Measurements from ENCODE around the gene ZMIZ2.

Gene ZMIZ2

DNA sequence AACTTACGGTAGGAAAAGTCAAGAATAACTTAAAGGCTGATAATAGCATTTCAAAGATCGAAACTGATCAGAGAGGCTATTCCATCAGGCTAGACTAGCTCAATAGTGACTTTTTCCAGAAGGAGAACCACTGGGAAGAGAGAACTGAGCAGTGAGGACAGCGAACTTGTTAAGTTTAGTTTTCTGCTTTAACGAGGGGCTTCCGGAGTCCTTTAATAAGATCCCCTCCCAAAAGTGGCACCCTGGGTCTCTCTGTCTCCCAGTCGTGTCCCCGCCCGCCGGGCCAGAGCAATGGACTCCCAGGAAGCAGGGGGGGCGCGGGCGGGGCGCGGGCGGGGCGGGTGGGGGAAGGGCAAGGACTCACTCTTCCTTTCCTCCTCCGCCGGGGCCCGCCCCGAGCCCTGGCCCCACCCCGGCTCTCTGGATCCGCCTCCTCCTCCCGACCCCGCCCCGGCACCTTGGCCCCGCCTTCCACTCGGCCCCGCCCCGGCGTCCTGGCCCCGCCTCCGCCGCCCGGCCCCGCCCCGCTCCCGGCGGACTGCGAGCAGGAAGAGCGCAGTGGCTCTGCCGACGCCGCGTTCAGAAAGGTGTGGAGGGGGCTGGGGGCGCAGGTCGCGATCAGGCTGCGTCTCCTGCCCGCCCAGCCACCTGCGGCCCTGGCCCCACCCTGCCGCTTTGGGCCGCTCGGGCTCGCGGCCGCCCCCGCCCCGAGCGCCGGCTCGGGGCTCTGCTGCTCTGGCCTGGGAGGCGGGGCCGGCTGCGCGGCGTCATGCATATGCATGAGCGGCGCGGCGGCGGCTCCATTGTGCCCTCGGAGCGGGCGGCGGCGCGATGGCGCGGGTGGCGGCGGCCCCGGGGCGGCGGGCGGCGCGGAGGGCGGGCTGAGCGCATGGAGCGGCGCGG, at the start of gene ZMIZ2:
Gene ZMIZ2, plus strand, starts transcription at position 803 of the 903 bp plus-strand sequence. CDS start 7,403 bp downstream, outside the sequence.
- peak within 1 kb of the TSS; percentile 92 for H3K4me3 ChIP-seq (ENCODE audit: low read depth, low read length)
- no peaks in the 10 kb centered on the region; the same call in 1 of the 2 replicates for H3K4me1 ChIP-seq (ENCODE audit: control insufficient read depth, insufficient read depth, low read length)
- peaks cover 0 to 15% of the 10 kb centered on the region in 2 experiments; a peak in 2 of 3 replicates for H3K36me3 ChIP-seq (ENCODE audit: control insufficient read depth in 2 of 2, insufficient read depth in 1 of 2, low read length in 2 of 2)
- H3K9me3 ChIP-seq (ENCODE audit: control insufficient read depth, insufficient read depth, low read depth, low read length), result no peaks in the 10 kb centered on the region
- CTCF ChIA-PET, result interaction anchor here (0.7 to 1.2 kb wide), 2 partner anchors 174 kb away, joined by 3 read pairs; no protein-coding TSS in a partner anchor
- POLR2A ChIA-PET, result interaction anchor here (0.5 to 2.6 kb wide), 6 partner anchors 30 to 174 kb away, joined by 3 to 12 read pairs (median 5); partner anchors contain the start of genes DDX56 and OGDH
- H3K27ac ChIP-seq (ENCODE audit: extremely low read depth, low read depth, low read length), result peak within 1 kb of the TSS; percentile 71
- peak; percentile 48 for TF ChIP-seq ZNF121 (tag by site-specific recombination; IDR thresholded peaks at IDR 0.05)
- TF ChIP-seq RBAK (tag by site-specific recombination; IDR thresholded peaks at IDR 0.05), result no peak
- TF ChIP-seq KLF10 (tag by site-specific recombination; IDR thresholded peaks at IDR 0.05), result peak; percentile 81
- TF ChIP-seq, protein P1, sequence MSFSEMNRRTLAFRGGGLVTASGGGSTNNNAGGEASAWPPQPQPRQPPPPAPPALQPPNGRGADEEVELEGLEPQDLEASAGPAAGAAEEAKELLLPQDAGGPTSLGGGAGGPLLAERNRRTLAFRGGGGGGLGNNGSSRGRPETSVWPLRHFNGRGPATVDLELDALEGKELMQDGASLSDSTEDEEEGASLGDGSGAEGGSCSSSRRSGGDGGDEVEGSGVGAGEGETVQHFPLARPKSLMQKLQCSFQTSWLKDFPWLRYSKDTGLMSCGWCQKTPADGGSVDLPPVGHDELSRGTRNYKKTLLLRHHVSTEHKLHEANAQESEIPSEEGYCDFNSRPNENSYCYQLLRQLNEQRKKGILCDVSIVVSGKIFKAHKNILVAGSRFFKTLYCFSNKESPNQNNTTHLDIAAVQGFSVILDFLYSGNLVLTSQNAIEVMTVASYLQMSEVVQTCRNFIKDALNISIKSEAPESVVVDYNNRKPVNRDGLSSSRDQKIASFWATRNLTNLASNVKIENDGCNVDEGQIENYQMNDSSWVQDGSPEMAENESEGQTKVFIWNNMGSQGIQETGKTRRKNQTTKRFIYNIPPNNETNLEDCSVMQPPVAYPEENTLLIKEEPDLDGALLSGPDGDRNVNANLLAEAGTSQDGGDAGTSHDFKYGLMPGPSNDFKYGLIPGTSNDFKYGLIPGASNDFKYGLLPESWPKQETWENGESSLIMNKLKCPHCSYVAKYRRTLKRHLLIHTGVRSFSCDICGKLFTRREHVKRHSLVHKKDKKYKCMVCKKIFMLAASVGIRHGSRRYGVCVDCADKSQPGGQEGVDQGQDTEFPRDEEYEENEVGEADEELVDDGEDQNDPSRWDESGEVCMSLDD (tag by site-specific recombination; IDR thresholded peaks at IDR 0.05), result no peak
- no peak for TF ChIP-seq ZNF112 (tag by site-specific recombination; IDR thresholded peaks at IDR 0.05)
- TF ChIP-seq, protein P2, sequence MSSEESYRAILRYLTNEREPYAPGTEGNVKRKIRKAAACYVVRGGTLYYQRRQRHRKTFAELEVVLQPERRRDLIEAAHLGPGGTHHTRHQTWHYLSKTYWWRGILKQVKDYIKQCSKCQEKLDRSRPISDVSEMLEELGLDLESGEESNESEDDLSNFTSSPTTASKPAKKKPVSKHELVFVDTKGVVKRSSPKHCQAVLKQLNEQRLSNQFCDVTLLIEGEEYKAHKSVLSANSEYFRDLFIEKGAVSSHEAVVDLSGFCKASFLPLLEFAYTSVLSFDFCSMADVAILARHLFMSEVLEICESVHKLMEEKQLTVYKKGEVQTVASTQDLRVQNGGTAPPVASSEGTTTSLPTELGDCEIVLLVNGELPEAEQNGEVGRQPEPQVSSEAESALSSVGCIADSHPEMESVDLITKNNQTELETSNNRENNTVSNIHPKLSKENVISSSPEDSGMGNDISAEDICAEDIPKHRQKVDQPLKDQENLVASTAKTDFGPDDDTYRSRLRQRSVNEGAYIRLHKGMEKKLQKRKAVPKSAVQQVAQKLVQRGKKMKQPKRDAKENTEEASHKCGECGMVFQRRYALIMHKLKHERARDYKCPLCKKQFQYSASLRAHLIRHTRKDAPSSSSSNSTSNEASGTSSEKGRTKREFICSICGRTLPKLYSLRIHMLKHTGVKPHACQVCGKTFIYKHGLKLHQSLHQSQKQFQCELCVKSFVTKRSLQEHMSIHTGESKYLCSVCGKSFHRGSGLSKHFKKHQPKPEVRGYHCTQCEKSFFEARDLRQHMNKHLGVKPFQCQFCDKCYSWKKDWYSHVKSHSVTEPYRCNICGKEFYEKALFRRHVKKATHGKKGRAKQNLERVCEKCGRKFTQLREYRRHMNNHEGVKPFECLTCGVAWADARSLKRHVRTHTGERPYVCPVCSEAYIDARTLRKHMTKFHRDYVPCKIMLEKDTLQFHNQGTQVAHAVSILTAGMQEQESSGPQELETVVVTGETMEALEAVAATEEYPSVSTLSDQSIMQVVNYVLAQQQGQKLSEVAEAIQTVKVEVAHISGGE (tag by site-specific recombination; conservative IDR thresholded peaks at IDR 0.05; ENCODE audit: low read depth), result no peak
- no peak for TF ChIP-seq ZNF324 (tag by site-specific recombination; IDR thresholded peaks at IDR 0.05)
- TF ChIP-seq ZBTB44 (tag by site-specific recombination; IDR thresholded peaks at IDR 0.05), result peak; percentile 49
- TF ChIP-seq ZNF2 (tag by site-specific recombination; IDR thresholded peaks at IDR 0.05), result 0 out of 2 replicates have a peak, but pooled peaks have one; percentile 8
- no peak for TF ChIP-seq ZNF843 (tag by site-specific recombination; IDR thresholded peaks at IDR 0.05)
- TF ChIP-seq ZNF521 (tag by site-specific recombination; IDR thresholded peaks at IDR 0.05), result no peak
- no peak for TF ChIP-seq ZNF558 (tag by site-specific recombination; IDR thresholded peaks at IDR 0.05)
- TF ChIP-seq ZNF548 (tag by site-specific recombination; IDR thresholded peaks at IDR 0.05), result no peak
- peak; percentile 28; the same call in 1 of the 2 replicates for TF ChIP-seq SP3 (tag by site-specific recombination; IDR thresholded peaks at IDR 0.05)
- peak; percentile 75 for TF ChIP-seq ZNF341 (tag by site-specific recombination; IDR thresholded peaks at IDR 0.05; ENCODE audit: low read depth)
- TF ChIP-seq ZNF624 (tag by site-specific recombination; IDR thresholded peaks at IDR 0.05), result no peak
- TF ChIP-seq ZNF211 (tag by site-specific recombination; IDR thresholded peaks at IDR 0.05; ENCODE audit: low read depth), result no peak
- TF ChIP-seq KLF7 (tag by site-specific recombination; IDR thresholded peaks at IDR 0.05; ENCODE audit: borderline replicate concordance), result no peak
- TF ChIP-seq ZNF335 (tag by site-specific recombination; conservative IDR thresholded peaks at IDR 0.05), result peak; percentile 55
- no peak for TF ChIP-seq ZNF514 (tag by site-specific recombination; IDR thresholded peaks at IDR 0.05)
- TF ChIP-seq GLIS1 (tag by site-specific recombination; IDR thresholded peaks at IDR 0.05), result peak; percentile 44; the same call in 1 of the 2 replicates
- no peak for TF ChIP-seq ZNF248 (tag by site-specific recombination; IDR thresholded peaks at IDR 0.05)
- no peak for TF ChIP-seq HOXD13 (CRISPR knock-in tag; IDR thresholded peaks at IDR 0.05; ENCODE audit: borderline replicate concordance)
- no peak for TF ChIP-seq KLF1 (tag by site-specific recombination; IDR thresholded peaks at IDR 0.05)
- peak; percentile 65 for TF ChIP-seq KLF8 (tag by site-specific recombination; IDR thresholded peaks at IDR 0.05)
- no peak for TF ChIP-seq HOXA7 (CRISPR knock-in tag; IDR thresholded peaks at IDR 0.05; ENCODE audit: borderline replicate concordance)
- TF ChIP-seq HOXC10 (CRISPR knock-in tag; IDR thresholded peaks at IDR 0.05), result no peak
- no peak for TF ChIP-seq REPIN1 (tag by site-specific recombination; IDR thresholded peaks at IDR 0.05; ENCODE audit: low read depth)
- no peak for TF ChIP-seq PBX3 (CRISPR knock-in tag; IDR thresholded peaks at IDR 0.05)
- peak; percentile 63; the same call in 1 of the 2 replicates for TF ChIP-seq ZSCAN30 (tag by site-specific recombination; IDR thresholded peaks at IDR 0.05)
